ENCODE measurements around the gene BCO1.
"Not testable (repeated sequence)": the region's sequence is repeated elsewhere in the genome, so short reads cannot be mapped to it uniquely, and the experiment has no call there.

BCO1 gene

GRCh38 chr16:81238296-81239011, at the start of gene BCO1:
Gene BCO1, plus strand, starts transcription at chr16:81238689. Its CDS starts 220 bp downstream, at chr16:81238909.
- no peak for DNase-seq (ENCODE audit: low spot score)

GRCh38 chr16:81189100-81189664, 49.3 kb upstream of the BCO1 start:
- no peak for DNase-seq (ENCODE audit: low spot score)

GRCh38 chr16:81190667-81191066, 47.8 kb upstream of the BCO1 start:
- DNase-seq (ENCODE audit: low spot score) = no peak

- DNase-seq (ENCODE audit: low spot score) = no peak
Observed at GRCh38 chr16:81195885-81196534, 42.5 kb upstream of the BCO1 start.

- no peak for DNase-seq (ENCODE audit: low spot score)
Observed at GRCh38 chr16:81198635-81199034, 39.9 kb upstream of the BCO1 start.

GRCh38 chr16:81201267-81201666, 37.2 kb upstream of the BCO1 start:
- DNase-seq (ENCODE audit: low spot score) = no peak

- peak; percentile 16 for DNase-seq (ENCODE audit: low spot score)
Observed at GRCh38 chr16:81204798-81205680, 33.5 kb upstream of the BCO1 start.

GRCh38 chr16:81207076-81207475, 31.4 kb upstream of the BCO1 start:
- no peak for DNase-seq (ENCODE audit: low spot score)

- DNase-seq (ENCODE audit: low spot score) = no peak
Observed at GRCh38 chr16:81210807-81211206, 27.7 kb upstream of the BCO1 start.

- DNase-seq (ENCODE audit: low spot score) = no peak
Observed at GRCh38 chr16:81212830-81213465, 25.5 kb upstream of the BCO1 start.

- DNase-seq (ENCODE audit: low spot score) = no peak
Observed at GRCh38 chr16:81214745-81215166, 23.7 kb upstream of the BCO1 start.

GRCh38 chr16:81216114-81216513, 22.4 kb upstream of the BCO1 start:
- DNase-seq (ENCODE audit: low spot score) = no peak

GRCh38 chr16:81216706-81217105, 21.8 kb upstream of the BCO1 start:
- DNase-seq (ENCODE audit: low spot score) = no peak

- DNase-seq (ENCODE audit: low spot score) = no peak
Observed at GRCh38 chr16:81219151-81219550, 19.3 kb upstream of the BCO1 start.

- DNase-seq (ENCODE audit: low spot score) = no peak
Observed at GRCh38 chr16:81220349-81220748, 18.1 kb upstream of the BCO1 start.

GRCh38 chr16:81221731-81222130, 16.8 kb upstream of the BCO1 start:
- DNase-seq (ENCODE audit: low spot score) = no peak

GRCh38 chr16:81224824-81225223, 13.7 kb upstream of the BCO1 start:
- no peak for DNase-seq (ENCODE audit: low spot score)

- DNase-seq (ENCODE audit: low spot score) = not testable (repeated sequence)
Observed at GRCh38 chr16:81225697-81226096, 12.8 kb upstream of the BCO1 start.

GRCh38 chr16:81227785-81228184, 10.7 kb upstream of the BCO1 start:
- DNase-seq (ENCODE audit: low spot score) = no peak

- no peak for DNase-seq (ENCODE audit: low spot score)
Observed at GRCh38 chr16:81229811-81230210, 8.7 kb upstream of the BCO1 start.

GRCh38 chr16:81231014-81231413, 7.5 kb upstream of the BCO1 start:
- DNase-seq (ENCODE audit: low spot score) = no peak

Measured in CD4-positive, alpha-beta T cell treated with Interleukin-2 at 100 ng/mL for 4 hours (primary cell).